HEK293 (cell line): ENCODE measurements around the gene C8G.
A peak's percentile ranks its signal among the peaks of the same experiment; 100 is the strongest.

ENCODE experiments used
- CTCF ChIA-PET: fragments of 350-600 bp; formaldehyde crosslinking; extraction: SDS; loops from one replicate; lab custom pipeline; 2021; ENCODE audit warnings: antibody characterized with exemption; lab: Yijun Ruan, JAX
- POLR2A ChIA-PET: fragments of 300-600 bp; formaldehyde crosslinking; extraction: SDS; loops from one replicate; lab custom pipeline; 2020; ENCODE audit warnings: antibody characterized with exemption, inconsistent platforms; lab: Yijun Ruan, JAX
- H3K27ac ChIP-seq: fragments of 200-500 bp; sonication (Bioruptor generic); 2 replicates; pipeline ENCODE4 v1.5.1; 2014; ENCODE audit warnings: low read depth, low read length, control low read depth, inconsistent platforms; ENCODE audit errors: extremely low read depth
- H3K36me3 ChIP-seq, 2 experiments: fragments of 200-500 bp in 1 of 2; sonication (Bioruptor generic) in 1 of 2; 1 replicate in 1 of 2; 2 replicates in 1 of 2; pipeline ENCODE4 v1.5.1; 2014 to 2017; ENCODE audit warnings: inconsistent platforms in 2 of 2, low read length in 2 of 2; ENCODE audit not compliant: control insufficient read depth in 2 of 2, insufficient read depth in 1 of 2
- H3K4me1 ChIP-seq: fragments of 200-500 bp; sonication (Bioruptor generic); 2 replicates; pipeline ENCODE4 v1.5.1; 2014; ENCODE audit warnings: mild to moderate bottlenecking, low read length, inconsistent platforms; ENCODE audit not compliant: control insufficient read depth, insufficient read depth
- H3K4me3 ChIP-seq: 2 replicates; pipeline ENCODE4 v1.5.1; 2011; ENCODE audit warnings: low read depth, mild to moderate bottlenecking, control low read depth, low read length, moderate library complexity
- H3K9me3 ChIP-seq: fragments of 200-500 bp; sonication (Bioruptor generic); 2 replicates; pipeline ENCODE4 v1.5.1; 2014; ENCODE audit warnings: low read depth, low read length, inconsistent platforms; ENCODE audit not compliant: control insufficient read depth, insufficient read depth
- BCL6B ChIP-seq: fragments of 450-650 bp; formaldehyde crosslinking; IDR thresholded peaks from 2 replicates; pipeline ENCODE4 v1.5.1; 2017; ENCODE audit warnings: missing biosample characterization, missing genetic modification characterization
- GLIS1 ChIP-seq: fragments of 450-650 bp; formaldehyde crosslinking; IDR thresholded peaks from 2 replicates; pipeline ENCODE4 v1.5.1; 2016; ENCODE audit warnings: missing biosample characterization, missing genetic modification characterization
- GLIS2 ChIP-seq: fragments of 450-650 bp; formaldehyde crosslinking; IDR thresholded peaks from 2 replicates; pipeline ENCODE4 v1.5.1; 2016; ENCODE audit warnings: missing biosample characterization, missing genetic modification characterization
- HIC1 ChIP-seq: fragments of 450-650 bp; formaldehyde crosslinking; IDR thresholded peaks from 2 replicates; pipeline ENCODE4 v1.5.1; 2016; ENCODE audit warnings: missing biosample characterization, missing genetic modification characterization
- IKZF3 ChIP-seq: fragments of 450-650 bp; IDR thresholded peaks from 2 replicates; pipeline ENCODE4 v1.5.0; 2018; ENCODE audit warnings: missing biosample characterization, mild to moderate bottlenecking, missing genetic modification characterization, moderate library complexity
- SALL2 ChIP-seq: fragments of 450-650 bp; formaldehyde crosslinking; IDR thresholded peaks from 2 replicates; pipeline ENCODE4 v1.5.0; 2017; ENCODE audit warnings: missing biosample characterization, mild to moderate bottlenecking, missing genetic modification characterization, borderline replicate concordance
- ZEB2 ChIP-seq: fragments of 450-650 bp; formaldehyde crosslinking; IDR thresholded peaks from 2 replicates; pipeline ENCODE4 v1.5.1; 2016; ENCODE audit warnings: missing biosample characterization, missing genetic modification characterization
- ZNF10 ChIP-seq: fragments of 450-650 bp; formaldehyde crosslinking; IDR thresholded peaks from 2 replicates; pipeline ENCODE4 v1.5.1; 2017; ENCODE audit warnings: missing biosample characterization, missing genetic modification characterization
- ZNF169 ChIP-seq: fragments of 450-650 bp; formaldehyde crosslinking; IDR thresholded peaks from 2 replicates; pipeline ENCODE4 v1.5.1; 2016; ENCODE audit warnings: missing biosample characterization, missing genetic modification characterization
- ZNF19 ChIP-seq: fragments of 450-650 bp; formaldehyde crosslinking; IDR thresholded peaks from 2 replicates; pipeline ENCODE4; 2016; ENCODE audit warnings: missing biosample characterization, missing genetic modification characterization, low read depth
- ZNF423 ChIP-seq: fragments of 450-650 bp; formaldehyde crosslinking; IDR thresholded peaks from 2 replicates; pipeline ENCODE4 v1.5.1; 2016; ENCODE audit warnings: missing biosample characterization, missing genetic modification characterization
- ZNF843 ChIP-seq: fragments of 450-650 bp; formaldehyde crosslinking; IDR thresholded peaks from 2 replicates; pipeline ENCODE4 v1.5.1; 2016; ENCODE audit warnings: missing biosample characterization, missing genetic modification characterization
- TF ChIP-seq, protein P1 (sequence below): fragments of 450-650 bp; formaldehyde crosslinking; IDR thresholded peaks from 2 replicates; pipeline ENCODE4 v1.5.1; 2016; ENCODE audit warnings: missing biosample characterization, missing genetic modification characterization
- TF ChIP-seq, protein P2 (sequence below): fragments of 450-650 bp; formaldehyde crosslinking; optimal IDR thresholded peaks from 2 replicates; pipeline ENCODE3; 2016; ENCODE audit warnings: missing biosample characterization, mild to moderate bottlenecking, missing genetic modification characterization
- TF ChIP-seq, protein P3 (sequence below): fragments of 450-650 bp; formaldehyde crosslinking; IDR thresholded peaks from 2 replicates; pipeline ENCODE4 v1.5.1; 2016; ENCODE audit warnings: missing biosample characterization, missing genetic modification characterization
- TF ChIP-seq, protein P4 (sequence below): fragments of 450-650 bp; formaldehyde crosslinking; IDR thresholded peaks from 2 replicates; pipeline ENCODE4 v1.5.1; 2016; ENCODE audit warnings: missing biosample characterization, missing genetic modification characterization

The C8G gene

DNA sequence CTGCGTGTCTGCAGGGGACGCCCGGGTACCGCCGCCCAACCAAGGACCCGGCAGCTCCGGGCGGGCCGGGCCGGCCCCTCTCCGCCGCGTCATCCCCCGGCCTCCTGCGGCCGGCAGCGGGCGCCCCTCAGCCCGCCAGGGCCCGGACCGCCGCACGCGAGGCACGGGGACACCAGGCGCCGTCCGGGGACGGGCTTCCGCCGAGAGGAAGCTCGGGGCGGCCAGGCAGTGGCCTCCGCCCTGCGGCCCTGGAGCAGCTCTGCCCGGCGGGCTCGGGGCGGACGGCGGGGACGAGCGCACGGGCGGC is 878 bp upstream of the C8G start:
- POLR2A ChIA-PET: interaction anchor here (0.6 to 0.9 kb wide), 3 partner anchors 48 to 1165 kb away, joined by 3 to 4 read pairs (median 3); partner anchors contain the start of genes PAXX and TMEM141
- Histone ChIP-seq H3K4me1 (no peaks in the 10 kb centered on the region), H3K27ac (peak overlapping the region; percentile 90), H3K9me3 (no peaks in the 10 kb centered on the region), H3K4me3 (peak overlapping the region; percentile 51), H3K36me3 (peaks cover 0 to 42% of the 10 kb centered on the region in 2 experiments; a peak in 1 of 3 replicates)
- TF ChIP-seq ZNF19 (no peak), ZEB2 (tag by site-specific recombination) (no peak), IKZF3 (tag by site-specific recombination) (0 out of 2 replicates have a peak, but pooled peaks have one; percentile 4)
- TF ChIP-seq, protein P1, sequence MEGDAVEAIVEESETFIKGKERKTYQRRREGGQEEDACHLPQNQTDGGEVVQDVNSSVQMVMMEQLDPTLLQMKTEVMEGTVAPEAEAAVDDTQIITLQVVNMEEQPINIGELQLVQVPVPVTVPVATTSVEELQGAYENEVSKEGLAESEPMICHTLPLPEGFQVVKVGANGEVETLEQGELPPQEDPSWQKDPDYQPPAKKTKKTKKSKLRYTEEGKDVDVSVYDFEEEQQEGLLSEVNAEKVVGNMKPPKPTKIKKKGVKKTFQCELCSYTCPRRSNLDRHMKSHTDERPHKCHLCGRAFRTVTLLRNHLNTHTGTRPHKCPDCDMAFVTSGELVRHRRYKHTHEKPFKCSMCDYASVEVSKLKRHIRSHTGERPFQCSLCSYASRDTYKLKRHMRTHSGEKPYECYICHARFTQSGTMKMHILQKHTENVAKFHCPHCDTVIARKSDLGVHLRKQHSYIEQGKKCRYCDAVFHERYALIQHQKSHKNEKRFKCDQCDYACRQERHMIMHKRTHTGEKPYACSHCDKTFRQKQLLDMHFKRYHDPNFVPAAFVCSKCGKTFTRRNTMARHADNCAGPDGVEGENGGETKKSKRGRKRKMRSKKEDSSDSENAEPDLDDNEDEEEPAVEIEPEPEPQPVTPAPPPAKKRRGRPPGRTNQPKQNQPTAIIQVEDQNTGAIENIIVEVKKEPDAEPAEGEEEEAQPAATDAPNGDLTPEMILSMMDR (tag by site-specific recombination): 0 out of 2 replicates have a peak, but pooled peaks have one; percentile 3
- TF ChIP-seq, protein P2, sequence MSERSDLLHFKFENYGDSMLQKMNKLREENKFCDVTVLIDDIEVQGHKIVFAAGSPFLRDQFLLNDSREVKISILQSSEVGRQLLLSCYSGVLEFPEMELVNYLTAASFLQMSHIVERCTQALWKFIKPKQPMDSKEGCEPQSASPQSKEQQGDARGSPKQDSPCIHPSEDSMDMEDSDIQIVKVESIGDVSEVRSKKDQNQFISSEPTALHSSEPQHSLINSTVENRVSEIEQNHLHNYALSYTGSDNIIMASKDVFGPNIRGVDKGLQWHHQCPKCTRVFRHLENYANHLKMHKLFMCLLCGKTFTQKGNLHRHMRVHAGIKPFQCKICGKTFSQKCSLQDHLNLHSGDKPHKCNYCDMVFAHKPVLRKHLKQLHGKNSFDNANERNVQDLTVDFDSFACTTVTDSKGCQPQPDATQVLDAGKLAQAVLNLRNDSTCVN (tag by site-specific recombination): peak; percentile 11
- CTCF ChIA-PET: interaction anchor here (0.6 to 5.7 kb wide), 10 partner anchors 8 to 263 kb away, joined by 3 to 119 read pairs (median 3); no protein-coding TSS in a partner anchor

DNA sequence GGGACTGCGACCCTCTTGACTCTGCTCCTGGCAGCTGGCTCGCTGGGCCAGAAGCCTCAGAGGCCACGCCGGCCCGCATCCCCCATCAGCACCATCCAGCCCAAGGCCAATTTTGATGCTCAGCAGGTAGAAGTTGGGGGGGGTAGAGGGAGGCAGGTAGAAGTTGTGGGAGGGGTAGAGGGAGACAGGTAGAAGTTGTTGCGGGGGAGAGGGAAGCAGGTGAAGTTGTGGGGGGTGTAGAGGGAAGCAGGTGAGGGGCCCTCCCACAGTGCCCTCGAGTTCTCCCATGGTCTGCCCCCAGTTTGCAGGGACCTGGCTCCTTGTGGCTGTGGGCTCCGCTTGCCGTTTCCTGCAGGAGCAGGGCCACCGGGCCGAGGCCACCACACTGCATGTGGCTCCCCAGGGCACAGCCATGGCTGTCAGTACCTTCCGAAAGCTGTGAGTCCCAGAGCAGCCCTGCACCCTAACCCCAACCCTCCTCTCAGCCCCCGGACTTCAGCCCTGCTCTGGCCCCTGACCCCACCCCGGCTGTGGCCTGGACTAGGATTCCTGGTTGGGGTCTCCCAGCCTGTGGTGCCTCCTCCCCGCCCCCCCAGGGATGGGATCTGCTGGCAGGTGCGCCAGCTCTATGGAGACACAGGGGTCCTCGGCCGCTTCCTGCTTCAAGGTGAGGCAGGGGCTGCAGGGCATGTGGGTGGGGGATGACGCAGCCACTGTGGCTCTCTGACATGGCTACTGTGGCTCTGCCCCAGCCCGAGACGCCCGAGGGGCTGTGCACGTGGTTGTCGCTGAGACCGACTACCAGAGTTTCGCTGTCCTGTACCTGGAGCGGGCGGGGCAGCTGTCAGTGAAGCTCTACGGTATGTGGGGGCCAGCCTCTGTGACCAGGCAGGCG is 537 bp downstream of the C8G start:
- CTCF ChIA-PET: interaction anchor here (0.6 to 5.7 kb wide), 13 partner anchors 9 to 281 kb away, joined by 3 to 119 read pairs (median 4); partner anchors contain the start of genes PAXX, RNF224 and TRAF2
- POLR2A ChIA-PET: interaction anchor here (1.6 kb wide), 1 partner anchor 89 kb away, joined by 3 read pairs; no protein-coding TSS in a partner anchor
- Histone ChIP-seq H3K36me3 (peaks cover 0 to 28% of the 10 kb centered on the region in 2 experiments; a peak in 1 of 3 replicates), H3K9me3 (no peaks in the 10 kb centered on the region), H3K27ac (no peak overlapping the region), H3K4me3 (no peak overlapping the region), H3K4me1 (no peaks in the 10 kb centered on the region; the same call in 1 of the 2 replicates)
- TF ChIP-seq ZNF10 (tag by site-specific recombination) (peak; percentile 64; the same call in 1 of the 2 replicates), HIC1 (tag by site-specific recombination) (0 out of 2 replicates have a peak, but pooled peaks have one; percentile 3), ZNF423 (tag by site-specific recombination) (no peak), GLIS1 (peak; percentile 68), GLIS2 (tag by site-specific recombination) (peak; percentile 66)

DNA sequence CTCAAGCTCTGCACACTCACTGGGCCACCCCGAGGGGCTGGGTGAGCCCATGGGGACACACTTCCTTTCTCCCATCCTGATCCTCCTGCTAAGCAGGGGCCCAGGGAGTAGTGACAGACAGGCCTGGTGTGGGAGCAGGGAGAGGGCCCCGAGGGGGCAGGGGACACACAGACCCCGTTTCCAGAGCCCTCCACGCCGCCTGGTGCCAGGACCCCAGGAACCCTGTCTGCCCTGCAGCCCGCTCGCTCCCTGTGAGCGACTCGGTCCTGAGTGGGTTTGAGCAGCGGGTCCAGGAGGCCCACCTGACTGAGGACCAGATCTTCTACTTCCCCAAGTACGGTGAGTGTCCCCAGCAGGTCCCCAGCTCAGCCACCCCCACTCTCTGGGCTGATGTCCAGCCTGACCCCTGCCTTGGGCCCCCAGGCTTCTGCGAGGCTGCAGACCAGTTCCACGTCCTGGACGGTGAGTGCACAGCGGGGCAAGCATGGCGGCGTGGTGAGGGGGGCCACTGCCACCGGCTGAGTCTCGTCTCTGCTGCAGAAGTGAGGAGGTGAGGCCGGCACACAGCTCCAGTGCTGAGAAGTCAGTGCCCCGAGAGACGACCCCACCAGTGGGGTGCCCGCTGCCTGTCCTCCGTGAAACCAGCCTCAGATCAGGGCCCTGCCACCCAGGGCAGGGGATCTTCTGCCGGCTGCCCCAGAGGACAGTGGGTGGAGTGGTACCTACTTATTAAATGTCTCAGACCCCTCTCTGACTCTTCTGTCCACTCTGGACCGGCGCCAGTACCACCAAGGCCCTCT is 1.4 kb downstream of the C8G start:
- H3K9me3 ChIP-seq: no peaks in the 10 kb centered on the region
- POLR2A ChIA-PET: interaction anchor here (0.6 to 4.9 kb wide), 4 partner anchors 30 to 88 kb away, joined by 3 to 24 read pairs (median 6); partner anchors contain the start of genes PAXX and PTGDS
- H3K4me3 ChIP-seq: no peak overlapping the region
- H3K4me1 ChIP-seq: no peaks in the 10 kb centered on the region; the same call in 1 of the 2 replicates
- peaks cover 0 to 20% of the 10 kb centered on the region in 2 experiments; a peak in 1 of 3 replicates for H3K36me3 ChIP-seq
- H3K27ac ChIP-seq: no peak overlapping the region
- CTCF ChIA-PET: interaction anchor here (1.0 to 5.7 kb wide), 11 partner anchors 16 to 281 kb away, joined by 3 to 119 read pairs (median 6); partner anchors contain the start of genes PAXX and RNF224
- TF ChIP-seq SALL2 (tag by site-specific recombination): no peak
- TF ChIP-seq ZNF843 (tag by site-specific recombination): no peak
- TF ChIP-seq, protein P3, sequence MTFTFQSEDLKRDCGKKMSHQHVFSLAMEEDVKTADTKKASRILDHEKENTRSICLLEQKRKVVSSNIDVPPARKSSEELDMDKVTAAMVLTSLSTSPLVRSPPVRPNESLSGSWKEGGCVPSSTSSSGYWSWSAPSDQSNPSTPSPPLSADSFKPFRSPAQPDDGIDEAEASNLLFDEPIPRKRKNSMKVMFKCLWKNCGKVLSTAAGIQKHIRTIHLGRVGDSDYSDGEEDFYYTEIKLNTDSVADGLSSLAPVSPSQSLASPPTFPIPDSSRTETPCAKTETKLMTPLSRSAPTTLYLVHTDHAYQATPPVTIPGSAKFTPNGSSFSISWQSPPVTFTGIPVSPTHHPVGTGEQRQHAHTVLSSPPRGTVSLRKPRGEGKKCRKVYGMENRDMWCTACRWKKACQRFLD (tag by site-specific recombination): no peak
- no peak for TF ChIP-seq ZNF169
- TF ChIP-seq, protein P4, sequence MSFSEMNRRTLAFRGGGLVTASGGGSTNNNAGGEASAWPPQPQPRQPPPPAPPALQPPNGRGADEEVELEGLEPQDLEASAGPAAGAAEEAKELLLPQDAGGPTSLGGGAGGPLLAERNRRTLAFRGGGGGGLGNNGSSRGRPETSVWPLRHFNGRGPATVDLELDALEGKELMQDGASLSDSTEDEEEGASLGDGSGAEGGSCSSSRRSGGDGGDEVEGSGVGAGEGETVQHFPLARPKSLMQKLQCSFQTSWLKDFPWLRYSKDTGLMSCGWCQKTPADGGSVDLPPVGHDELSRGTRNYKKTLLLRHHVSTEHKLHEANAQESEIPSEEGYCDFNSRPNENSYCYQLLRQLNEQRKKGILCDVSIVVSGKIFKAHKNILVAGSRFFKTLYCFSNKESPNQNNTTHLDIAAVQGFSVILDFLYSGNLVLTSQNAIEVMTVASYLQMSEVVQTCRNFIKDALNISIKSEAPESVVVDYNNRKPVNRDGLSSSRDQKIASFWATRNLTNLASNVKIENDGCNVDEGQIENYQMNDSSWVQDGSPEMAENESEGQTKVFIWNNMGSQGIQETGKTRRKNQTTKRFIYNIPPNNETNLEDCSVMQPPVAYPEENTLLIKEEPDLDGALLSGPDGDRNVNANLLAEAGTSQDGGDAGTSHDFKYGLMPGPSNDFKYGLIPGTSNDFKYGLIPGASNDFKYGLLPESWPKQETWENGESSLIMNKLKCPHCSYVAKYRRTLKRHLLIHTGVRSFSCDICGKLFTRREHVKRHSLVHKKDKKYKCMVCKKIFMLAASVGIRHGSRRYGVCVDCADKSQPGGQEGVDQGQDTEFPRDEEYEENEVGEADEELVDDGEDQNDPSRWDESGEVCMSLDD (tag by site-specific recombination): no peak
- no peak for TF ChIP-seq BCL6B (tag by site-specific recombination)
